ENCODE results near the gene TBC1D1.

DNA sequence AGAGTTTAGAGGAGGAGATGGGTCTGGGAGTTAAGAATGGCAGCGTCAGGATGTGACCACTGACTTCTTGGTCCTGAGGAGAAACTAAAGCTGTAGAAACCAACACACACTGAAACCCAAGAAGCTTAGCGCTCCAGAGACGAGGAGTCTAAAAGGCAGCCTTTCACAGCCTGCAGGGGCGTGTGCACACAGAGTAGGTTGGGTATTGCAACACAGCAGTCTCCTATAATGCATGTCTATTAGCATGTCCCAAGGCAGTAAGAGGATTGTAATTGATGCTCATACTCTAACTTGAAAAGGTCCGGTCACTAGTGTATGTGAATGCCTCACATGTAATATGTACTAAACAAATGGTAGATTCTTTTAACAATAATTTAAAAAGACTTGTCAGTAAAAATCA, 126.7 kb downstream of the TBC1D1 start:
- TF ChIP-seq TAF1 (IDR thresholded peaks at IDR 0.05; ENCODE audit: borderline replicate concordance, low read depth, low read length), result no peak
- no peak for TF ChIP-seq POLR2A (IDR thresholded peaks at IDR 0.05; ENCODE audit: low read depth, low read length)
- TF ChIP-seq POLR2AphosphoS5 (IDR thresholded peaks at IDR 0.05; ENCODE audit: low read depth, low read length), result no peak
